Fibroblast of upper back skin (primary cell): ENCODE data around the gene HAS3.

ENCODE experiments used
- DNase-seq: peaks from one replicate; pipeline ENCODE4 v3.0.0-alpha.2; 2013

Gene HAS3

DNA sequence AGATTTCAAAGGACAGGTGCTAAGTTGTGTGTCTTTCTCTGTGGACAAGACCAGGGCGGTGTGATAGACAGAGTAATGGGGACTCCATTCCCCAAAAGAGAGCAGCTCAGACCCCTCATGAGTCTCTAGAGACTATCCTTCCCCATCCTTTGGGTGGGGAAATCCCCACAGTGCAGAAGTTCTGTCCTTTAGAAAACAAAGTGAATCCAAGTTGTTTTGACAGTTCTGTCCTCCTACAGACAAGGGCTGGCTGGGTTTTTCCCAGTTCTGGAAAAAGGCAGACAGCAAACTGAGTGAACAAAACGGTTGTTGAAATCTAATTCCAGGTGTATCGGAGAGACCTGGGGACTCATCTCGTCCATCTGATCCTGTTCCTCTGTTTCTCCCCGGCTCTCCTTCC, 11.0 kb upstream of the HAS3 start:
- no peak for DNase-seq

DNA sequence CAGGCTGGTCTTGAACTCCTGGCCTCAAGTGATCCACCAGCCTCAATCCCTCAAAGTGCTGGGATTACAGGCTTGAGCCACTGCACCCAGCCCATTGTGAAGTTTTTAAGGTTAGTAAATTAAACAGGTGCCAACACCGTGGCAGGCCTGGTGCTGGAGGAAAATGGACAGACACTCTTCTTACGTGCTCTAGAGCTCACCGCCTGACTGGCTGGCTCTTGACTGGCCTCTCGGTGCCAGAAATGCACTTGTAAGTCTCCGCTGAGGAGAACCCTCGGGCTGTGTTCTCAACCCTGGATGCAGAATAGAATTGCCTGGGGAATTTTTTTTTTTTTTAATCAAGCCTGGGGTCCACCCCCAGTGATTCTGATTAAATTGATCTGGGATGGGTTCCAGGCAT, 10.3 kb upstream of the HAS3 start:
- DNase-seq: no peak

GRCh38 chr16:69100071-69100691, 5.3 kb upstream of the HAS3 start:
- no peak for DNase-seq

DNA sequence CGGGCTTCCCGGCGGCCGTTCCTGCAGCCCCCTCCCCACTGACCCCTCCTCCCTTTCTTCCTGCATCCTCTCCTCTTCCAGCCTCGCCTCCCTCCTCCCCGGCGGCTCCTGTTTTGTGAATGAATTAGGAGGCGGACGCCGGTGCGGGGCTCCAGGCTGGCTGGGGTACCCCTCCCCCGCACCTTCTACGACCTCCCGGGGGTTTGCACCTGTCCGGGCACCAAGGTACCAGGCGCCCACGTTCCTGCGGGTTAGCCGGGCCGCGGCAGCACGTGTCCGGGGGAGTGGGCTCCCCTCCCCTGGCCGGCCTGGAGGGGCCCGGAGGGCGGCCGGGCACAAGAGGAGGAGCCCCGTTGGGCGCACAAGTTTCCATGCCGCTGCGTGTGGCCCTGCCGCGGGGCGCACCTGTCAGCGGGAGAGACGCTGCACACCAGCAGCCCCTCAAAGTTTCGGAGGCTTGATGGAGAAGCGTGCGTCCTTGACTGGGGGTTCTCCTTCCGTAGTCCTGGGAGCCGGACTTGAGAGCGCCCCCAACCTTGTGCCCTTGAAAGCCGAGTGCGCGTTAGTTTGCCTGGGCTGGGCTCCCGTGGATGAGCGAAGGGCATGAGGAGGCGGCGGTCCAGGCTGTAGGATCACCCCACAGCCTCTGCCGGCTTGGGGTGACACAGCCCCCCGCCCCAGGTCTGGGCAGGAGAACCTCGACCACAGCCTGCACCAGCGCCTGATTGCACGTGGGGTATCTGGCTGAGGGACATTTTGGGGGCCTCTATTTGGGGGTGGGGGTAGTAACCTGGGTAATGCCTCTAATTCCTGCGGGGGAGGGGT, 1.2 kb downstream of the HAS3 start:
- no peak for DNase-seq

- no peak for DNase-seq
Observed at GRCh38 chr16:69107316-69107962, 2.0 kb downstream of the HAS3 start.

- DNase-seq: no peak
Observed at GRCh38 chr16:69108064-69108904, 2.8 kb downstream of the HAS3 start.

DNA sequence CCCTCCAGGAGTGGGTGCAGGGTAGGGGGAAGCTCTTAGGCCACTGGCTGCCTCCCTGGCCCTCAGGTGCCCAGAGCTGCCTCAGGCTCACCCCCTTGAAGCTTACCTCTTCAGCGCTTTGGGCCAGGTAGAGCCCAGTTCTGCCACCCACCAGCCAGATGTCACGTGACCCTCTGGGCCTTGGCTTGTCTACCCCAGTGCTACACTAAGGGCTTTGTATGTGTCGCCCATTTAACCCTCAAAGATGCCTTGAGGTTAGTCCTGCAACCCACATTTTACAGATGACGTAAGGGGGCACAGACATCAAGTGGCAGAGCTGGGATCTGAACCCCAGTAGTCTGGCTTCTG, 3.4 kb downstream of the HAS3 start:
- DNase-seq: no peak

DNA sequence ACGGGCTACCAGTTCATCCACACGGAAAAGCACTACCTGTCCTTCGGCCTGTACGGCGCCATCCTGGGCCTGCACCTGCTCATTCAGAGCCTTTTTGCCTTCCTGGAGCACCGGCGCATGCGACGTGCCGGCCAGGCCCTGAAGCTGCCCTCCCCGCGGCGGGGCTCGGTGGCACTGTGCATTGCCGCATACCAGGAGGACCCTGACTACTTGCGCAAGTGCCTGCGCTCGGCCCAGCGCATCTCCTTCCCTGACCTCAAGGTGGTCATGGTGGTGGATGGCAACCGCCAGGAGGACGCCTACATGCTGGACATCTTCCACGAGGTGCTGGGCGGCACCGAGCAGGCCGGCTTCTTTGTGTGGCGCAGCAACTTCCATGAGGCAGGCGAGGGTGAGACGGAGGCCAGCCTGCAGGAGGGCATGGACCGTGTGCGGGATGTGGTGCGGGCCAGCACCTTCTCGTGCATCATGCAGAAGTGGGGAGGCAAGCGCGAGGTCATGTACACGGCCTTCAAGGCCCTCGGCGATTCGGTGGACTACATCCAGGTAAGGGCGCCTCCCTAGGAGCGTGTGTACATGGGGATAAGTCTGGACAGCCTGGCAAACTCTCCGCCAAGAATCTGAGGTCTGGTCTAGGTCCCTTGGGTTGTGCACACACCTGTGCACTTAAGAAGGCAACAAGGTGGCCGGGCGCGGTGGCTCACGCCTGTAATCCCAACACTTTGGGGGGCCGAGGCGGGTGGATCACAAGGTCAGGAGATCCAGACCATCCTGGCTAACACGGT, 4.2 kb downstream of the HAS3 start:
- no peak for DNase-seq

- DNase-seq: no peak
Observed at GRCh38 chr16:69110406-69110805, 5.0 kb downstream of the HAS3 start.

DNA sequence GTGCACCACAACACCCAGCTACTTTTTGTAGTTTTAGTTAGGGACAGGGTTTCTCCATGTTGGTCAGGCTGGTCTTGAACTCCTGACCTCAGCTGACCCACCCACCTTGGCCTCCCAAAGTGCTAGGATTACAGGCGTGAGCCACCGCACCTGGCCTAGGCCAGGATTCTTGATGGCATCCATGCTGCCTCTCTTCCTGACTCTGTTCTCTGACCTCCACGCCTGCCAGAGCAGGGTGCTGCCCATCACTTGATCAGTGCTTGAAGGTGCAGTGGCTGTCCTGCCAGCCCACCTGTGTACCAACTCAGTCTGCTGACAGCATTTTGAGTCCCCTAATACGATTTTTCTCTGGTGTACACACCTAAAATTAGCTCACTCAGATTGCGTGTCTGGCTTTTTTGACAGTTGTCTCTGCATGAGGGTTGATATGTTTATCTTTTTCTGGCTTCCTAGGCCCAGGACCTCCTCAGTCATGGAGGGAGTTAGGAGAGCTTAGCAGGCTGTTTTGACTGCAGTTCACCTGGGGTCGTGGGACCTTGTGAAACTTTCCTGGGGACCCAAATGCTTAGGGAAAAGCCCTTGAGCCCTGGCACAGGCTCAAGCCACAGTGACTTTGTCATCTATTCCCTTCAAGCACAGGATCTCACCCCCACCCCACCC, 5.9 kb downstream of the HAS3 start:
- DNase-seq: no peak

DNA sequence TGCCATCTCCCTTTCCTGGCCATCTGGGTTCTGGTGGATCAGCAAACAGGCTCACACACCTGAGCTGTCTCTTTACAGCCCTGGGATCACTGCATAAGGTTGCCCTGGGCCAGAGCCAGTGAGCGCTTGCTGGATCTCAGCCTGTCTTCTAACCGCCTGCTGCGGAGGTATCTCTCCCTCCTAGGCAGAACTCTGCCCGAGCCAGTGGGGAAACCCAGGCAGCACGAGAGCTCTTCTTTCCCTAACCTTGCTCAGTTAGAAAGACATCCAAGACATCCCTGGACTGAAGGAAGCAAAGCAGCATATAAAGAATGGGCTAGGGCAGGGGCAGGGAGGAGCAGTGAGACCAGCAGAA, 6.4 kb downstream of the HAS3 start:
- DNase-seq: no peak

DNA sequence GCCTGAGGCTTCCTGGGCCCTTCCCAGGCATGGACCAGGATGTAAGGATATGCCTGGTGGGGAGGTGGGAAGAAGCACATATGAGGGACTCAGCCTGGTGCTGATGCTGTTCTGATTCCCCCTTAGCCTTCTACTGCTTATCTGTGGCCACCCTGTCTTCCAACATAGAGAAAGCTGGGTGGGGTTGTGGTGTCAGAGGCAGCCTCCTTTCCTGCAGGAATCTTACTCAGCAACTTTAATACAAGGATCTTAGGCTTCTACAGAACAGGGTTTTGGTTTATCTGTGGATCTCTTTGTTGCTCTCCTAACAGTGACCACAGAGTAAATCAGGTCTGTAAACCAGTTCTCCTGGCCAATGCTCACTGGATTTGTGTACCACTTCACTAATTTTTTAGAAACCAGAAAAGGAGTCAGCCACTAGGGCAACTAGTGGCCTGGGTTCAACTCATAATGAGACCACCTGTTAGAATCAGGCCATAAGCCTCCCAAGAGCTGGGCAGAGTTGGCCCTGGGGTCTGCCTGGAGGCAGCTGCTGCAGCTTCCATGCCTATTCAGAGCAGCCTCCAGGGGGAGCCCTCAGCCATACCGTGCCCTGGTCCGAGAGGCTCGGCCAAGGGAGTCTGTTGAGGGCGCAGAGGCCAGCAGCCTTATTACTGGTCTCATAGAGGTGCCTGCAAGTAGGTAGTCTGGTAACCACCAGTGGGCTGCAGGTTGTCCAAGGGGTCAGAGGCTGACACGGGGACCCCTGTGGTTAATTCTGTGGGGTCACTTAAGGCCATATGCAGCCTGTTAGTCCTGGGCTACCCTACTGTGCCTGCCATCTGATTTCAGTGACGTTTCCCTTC, 7.1 kb downstream of the HAS3 start:
- DNase-seq: peak; percentile 26

DNA sequence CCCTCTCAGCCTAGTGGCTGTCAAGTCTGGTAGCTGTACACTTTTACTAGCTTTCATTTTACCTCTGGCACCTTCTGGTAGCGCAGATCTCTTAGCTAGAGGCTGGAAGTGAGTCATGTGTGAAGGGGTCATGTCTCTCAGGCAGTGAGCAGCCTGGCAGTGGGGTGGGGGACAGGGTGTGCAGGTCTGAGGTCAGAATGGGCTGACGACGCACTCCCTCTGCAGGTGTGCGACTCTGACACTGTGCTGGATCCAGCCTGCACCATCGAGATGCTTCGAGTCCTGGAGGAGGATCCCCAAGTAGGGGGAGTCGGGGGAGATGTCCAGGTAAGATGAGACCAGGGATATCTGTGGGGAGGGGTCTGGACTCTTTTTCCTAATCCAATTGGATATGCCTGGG, 7.8 kb downstream of the HAS3 start:
- no peak for DNase-seq

DNA sequence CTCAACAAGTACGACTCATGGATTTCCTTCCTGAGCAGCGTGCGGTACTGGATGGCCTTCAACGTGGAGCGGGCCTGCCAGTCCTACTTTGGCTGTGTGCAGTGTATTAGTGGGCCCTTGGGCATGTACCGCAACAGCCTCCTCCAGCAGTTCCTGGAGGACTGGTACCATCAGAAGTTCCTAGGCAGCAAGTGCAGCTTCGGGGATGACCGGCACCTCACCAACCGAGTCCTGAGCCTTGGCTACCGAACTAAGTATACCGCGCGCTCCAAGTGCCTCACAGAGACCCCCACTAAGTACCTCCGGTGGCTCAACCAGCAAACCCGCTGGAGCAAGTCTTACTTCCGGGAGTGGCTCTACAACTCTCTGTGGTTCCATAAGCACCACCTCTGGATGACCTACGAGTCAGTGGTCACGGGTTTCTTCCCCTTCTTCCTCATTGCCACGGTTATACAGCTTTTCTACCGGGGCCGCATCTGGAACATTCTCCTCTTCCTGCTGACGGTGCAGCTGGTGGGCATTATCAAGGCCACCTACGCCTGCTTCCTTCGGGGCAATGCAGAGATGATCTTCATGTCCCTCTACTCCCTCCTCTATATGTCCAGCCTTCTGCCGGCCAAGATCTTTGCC, 9.0 kb downstream of the HAS3 start:
- DNase-seq: no peak

DNA sequence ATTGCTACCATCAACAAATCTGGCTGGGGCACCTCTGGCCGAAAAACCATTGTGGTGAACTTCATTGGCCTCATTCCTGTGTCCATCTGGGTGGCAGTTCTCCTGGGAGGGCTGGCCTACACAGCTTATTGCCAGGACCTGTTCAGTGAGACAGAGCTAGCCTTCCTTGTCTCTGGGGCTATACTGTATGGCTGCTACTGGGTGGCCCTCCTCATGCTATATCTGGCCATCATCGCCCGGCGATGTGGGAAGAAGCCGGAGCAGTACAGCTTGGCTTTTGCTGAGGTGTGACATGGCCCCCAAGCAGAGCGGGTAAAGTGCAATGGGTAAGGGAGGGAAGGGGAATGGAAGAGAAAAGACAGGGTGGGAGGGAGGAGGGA, 9.5 kb downstream of the HAS3 start:
- no peak for DNase-seq

GRCh38 chr16:69115361-69115760, 9.9 kb downstream of the HAS3 start:
- no peak for DNase-seq

- no peak for DNase-seq
Observed at GRCh38 chr16:69115837-69116236, 10.4 kb downstream of the HAS3 start.

DNA sequence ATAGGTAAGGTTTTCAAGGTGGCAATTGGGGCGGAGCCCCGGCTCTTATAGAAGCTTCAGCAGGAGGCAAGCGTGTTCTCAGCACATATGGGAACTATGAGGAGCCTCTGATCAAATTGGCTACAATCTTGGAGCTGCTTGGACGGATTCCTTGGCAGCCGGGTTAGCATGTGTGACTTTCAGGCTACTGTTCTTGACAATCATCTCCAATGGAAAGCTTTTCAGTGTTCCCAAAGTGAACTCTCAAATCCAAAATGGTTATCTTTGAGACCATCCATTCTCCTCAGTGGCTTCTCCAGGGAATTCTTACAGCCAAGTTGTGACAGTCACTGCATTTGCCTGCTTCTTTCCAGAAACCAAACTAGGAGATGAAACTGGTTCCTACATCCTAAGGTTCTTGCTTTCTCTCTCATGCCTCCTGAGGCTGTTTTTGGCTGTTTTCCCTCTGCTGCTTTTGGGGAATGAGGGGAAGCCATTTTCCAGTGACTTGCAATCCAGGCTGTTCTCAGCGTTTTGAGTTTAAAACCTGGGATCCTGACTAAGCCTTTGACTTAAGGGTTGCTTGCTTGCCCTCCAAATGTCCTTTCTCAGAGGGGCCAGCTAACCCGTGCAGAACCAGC, 10.9 kb downstream of the HAS3 start:
- no peak for DNase-seq

DNA sequence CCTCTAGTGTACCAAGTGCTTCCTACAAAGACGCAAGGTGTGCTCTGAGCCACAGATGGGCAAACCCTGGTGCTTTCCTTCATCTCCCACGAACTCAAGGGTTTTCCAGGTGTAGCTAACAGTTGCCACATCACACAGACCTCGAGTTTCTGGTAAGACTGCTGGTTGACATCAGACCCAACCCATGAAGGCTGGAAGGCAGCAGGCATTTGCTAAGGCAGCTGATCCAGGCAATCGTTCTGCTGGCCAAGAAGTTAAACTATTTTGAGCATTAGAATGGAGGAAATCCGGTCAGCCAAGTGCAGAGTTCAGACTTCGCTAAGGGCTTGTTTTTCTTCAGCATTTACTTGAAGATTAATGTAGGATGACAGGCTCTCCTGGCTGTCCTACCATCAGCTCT, 11.5 kb downstream of the HAS3 start:
- no peak for DNase-seq

DNA sequence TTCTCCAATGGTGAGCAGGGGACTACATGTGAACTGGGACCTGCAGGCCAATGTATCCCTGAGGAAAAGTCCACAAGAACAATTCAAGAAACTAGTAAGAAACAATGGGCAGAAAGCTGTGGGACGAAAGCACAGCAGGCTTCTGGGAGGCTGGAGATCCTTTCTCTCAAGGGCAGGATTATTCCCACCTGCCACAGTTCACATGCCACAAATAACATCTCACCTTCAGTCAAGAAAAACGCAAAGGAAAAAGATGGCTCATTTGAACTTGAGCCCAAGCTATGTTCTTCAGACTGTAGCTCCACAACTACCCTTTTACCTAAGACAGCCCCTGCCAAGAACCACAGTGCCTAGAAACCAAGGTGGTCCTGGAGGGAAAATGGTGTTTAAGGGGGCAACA, 13.0 kb downstream of the HAS3 start:
- DNase-seq: no peak
